ENCODE results near the gene PRUNE2.

- TF ChIP-seq POLR2AphosphoS5 (IDR thresholded peaks at IDR 0.05) (no peak), CTCF (IDR thresholded peaks at IDR 0.05) (no peak)
These were observed 259.7 kb downstream of the PRUNE2 start for GRCh38 chr9:76646249-76646648.

All from breast epithelium (tissue), 3 donors.